Measurements from ENCODE around the gene PEAR1.

DNA sequence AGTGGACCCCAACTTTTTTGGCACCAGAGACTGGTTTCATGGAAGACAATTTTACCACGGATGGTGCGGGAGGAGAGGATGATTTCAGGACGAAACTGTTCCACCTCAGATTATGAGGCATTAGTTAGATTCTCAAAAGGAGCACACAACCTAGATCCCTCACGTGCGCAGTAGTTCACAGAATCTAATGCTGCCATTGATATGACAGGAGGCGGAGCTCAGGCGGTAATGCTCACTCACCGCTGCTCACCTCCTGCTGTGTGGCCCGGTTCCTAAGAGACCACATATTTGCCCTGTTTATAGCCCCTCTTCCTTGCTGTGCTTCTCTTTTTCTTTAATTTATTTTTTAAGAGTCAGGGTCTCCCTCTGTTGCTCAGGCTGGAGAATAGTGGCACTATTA lies 28.3 kb upstream of the PEAR1 start:
- no peak for TF ChIP-seq EZH2phosphoT487 (IDR thresholded peaks at IDR 0.05; ENCODE audit: borderline replicate concordance, low read depth, low read length)
- TF ChIP-seq, protein P1, sequence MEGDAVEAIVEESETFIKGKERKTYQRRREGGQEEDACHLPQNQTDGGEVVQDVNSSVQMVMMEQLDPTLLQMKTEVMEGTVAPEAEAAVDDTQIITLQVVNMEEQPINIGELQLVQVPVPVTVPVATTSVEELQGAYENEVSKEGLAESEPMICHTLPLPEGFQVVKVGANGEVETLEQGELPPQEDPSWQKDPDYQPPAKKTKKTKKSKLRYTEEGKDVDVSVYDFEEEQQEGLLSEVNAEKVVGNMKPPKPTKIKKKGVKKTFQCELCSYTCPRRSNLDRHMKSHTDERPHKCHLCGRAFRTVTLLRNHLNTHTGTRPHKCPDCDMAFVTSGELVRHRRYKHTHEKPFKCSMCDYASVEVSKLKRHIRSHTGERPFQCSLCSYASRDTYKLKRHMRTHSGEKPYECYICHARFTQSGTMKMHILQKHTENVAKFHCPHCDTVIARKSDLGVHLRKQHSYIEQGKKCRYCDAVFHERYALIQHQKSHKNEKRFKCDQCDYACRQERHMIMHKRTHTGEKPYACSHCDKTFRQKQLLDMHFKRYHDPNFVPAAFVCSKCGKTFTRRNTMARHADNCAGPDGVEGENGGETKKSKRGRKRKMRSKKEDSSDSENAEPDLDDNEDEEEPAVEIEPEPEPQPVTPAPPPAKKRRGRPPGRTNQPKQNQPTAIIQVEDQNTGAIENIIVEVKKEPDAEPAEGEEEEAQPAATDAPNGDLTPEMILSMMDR (conservative IDR thresholded peaks at IDR 0.05; ENCODE audit: low read length): no peak
